H1 (cell line): ENCODE data around the gene TXNL4B.

ENCODE experiments used
- CREB1 ChIP-seq: IDR thresholded peaks from 2 replicates; pipeline ENCODE4 v1.6.1; 2012; ENCODE audit warnings: inconsistent platforms
- EZH2 ChIP-seq: fragments of 200-600 bp; sonication (generic); IDR thresholded peaks from 2 replicates; pipeline ENCODE4 v1.7.1; 2012; ENCODE audit warnings: low read depth, mild to moderate bottlenecking, moderate library complexity, low read length, inconsistent platforms; ENCODE audit not compliant: severe bottlenecking
- GTF2F1 ChIP-seq: IDR thresholded peaks from 2 replicates; pipeline ENCODE4 v1.6.1; 2012; ENCODE audit warnings: low read depth, low read length, improper control_type of control experiment, borderline replicate concordance
- JUN ChIP-seq: IDR thresholded peaks from 2 replicates; pipeline ENCODE4 v1.6.1; 2011; ENCODE audit warnings: low read depth, mild to moderate bottlenecking, improper control_type of control experiment, low read length
- PHF8 ChIP-seq: fragments of 200-600 bp; sonication (generic); conservative IDR thresholded peaks from 2 replicates; pipeline ENCODE4 v1.7.1; 2012; ENCODE audit warnings: low read depth, mild to moderate bottlenecking, inconsistent platforms, low read length, moderate library complexity
- POLR2A ChIP-seq, 2 experiments: IDR thresholded peaks; 1 replicate in 1 of 2; 2 replicates in 1 of 2; pipeline ENCODE4 v1.6.1; 2011; ENCODE audit warnings: low read depth in 2 of 2, low read length in 2 of 2, mild to moderate bottlenecking in 2 of 2; ENCODE audit errors: control extremely low read depth in 1 of 2
- SAP30 ChIP-seq: fragments of 300-600 bp; sonication (generic); IDR thresholded peaks from 2 replicates; pipeline ENCODE4 v1.7.1; 2012; ENCODE audit warnings: low read length, moderate library complexity, mild to moderate bottlenecking, inconsistent platforms; ENCODE audit not compliant: insufficient read depth, insufficient replicate concordance
- SP2 ChIP-seq: IDR thresholded peaks from 2 replicates; pipeline ENCODE4 v1.6.1; 2012; ENCODE audit warnings: mild to moderate bottlenecking, low read length, inconsistent platforms
- TEAD4 ChIP-seq: IDR thresholded peaks from 2 replicates; pipeline ENCODE4 v1.6.1; 2012; ENCODE audit warnings: low read depth, low read length, inconsistent platforms, mixed read lengths
- TF ChIP-seq, protein P1 (sequence below), 3 experiments: IDR thresholded peaks; 1 replicate in 2 of 3; 2 replicates in 1 of 3; pipeline versions ENCODE4 v1.5.1 to v1.6.1; 2011; ENCODE audit warnings: low read length in 3 of 3, mild to moderate bottlenecking in 3 of 3, inconsistent platforms in 2 of 3, low read depth in 1 of 3, moderate library complexity in 1 of 3; ENCODE audit not compliant: insufficient read depth in 1 of 3; ENCODE audit errors: control extremely low read depth in 1 of 3
- TF ChIP-seq, protein P2 (sequence below): IDR thresholded peaks from 2 replicates; pipeline ENCODE4 v1.6.1; 2012; ENCODE audit warnings: inconsistent platforms

DNA sequence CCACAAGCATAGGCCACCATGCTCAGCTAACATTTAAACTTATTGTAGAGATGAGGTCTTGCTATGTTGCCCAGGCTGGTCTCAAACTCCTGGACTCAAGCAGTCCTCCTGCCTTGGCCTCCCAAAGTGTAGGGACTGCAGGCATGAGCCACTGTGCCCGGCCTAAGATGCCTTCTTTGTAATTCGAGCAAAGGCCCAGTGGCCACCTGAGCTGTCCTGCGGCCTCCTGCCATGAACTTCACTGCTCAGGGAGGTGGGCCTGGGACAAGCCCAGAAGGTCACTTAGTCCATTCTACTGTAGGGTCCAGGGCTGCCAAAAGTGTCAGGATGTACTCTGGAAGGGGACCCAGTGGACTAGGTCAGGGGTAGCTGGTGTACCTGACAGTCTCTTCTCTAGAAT is 30.7 kb upstream of the TXNL4B start:
- TF ChIP-seq JUN: no peak
- TF ChIP-seq EZH2: no peak
- TF ChIP-seq, protein P1, sequence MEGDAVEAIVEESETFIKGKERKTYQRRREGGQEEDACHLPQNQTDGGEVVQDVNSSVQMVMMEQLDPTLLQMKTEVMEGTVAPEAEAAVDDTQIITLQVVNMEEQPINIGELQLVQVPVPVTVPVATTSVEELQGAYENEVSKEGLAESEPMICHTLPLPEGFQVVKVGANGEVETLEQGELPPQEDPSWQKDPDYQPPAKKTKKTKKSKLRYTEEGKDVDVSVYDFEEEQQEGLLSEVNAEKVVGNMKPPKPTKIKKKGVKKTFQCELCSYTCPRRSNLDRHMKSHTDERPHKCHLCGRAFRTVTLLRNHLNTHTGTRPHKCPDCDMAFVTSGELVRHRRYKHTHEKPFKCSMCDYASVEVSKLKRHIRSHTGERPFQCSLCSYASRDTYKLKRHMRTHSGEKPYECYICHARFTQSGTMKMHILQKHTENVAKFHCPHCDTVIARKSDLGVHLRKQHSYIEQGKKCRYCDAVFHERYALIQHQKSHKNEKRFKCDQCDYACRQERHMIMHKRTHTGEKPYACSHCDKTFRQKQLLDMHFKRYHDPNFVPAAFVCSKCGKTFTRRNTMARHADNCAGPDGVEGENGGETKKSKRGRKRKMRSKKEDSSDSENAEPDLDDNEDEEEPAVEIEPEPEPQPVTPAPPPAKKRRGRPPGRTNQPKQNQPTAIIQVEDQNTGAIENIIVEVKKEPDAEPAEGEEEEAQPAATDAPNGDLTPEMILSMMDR (IDR thresholded peaks at IDR 0.05; ENCODE audit: control extremely low read depth in 1 of 3, insufficient read depth in 1 of 3, low read depth in 1 of 3, low read length in 3 of 3): no peak
- TF ChIP-seq GTF2F1: no peak
- TF ChIP-seq CREB1: no peak
- TF ChIP-seq, protein P2, sequence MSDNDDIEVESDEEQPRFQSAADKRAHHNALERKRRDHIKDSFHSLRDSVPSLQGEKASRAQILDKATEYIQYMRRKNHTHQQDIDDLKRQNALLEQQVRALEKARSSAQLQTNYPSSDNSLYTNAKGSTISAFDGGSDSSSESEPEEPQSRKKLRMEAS: no peak
- TF ChIP-seq TEAD4: no peak
- no peak for TF ChIP-seq PHF8
- no peak for TF ChIP-seq SP2
- TF ChIP-seq POLR2A (IDR thresholded peaks at IDR 0.05; ENCODE audit: control extremely low read depth in 1 of 2, low read depth in 2 of 2, low read length in 2 of 2): no peak
- TF ChIP-seq SAP30: no peak
